Stimulated activated CD4-positive, alpha-beta T cell treated with anti-CD3 and anti-CD28 coated beads, Interleukin-12 subunit alpha, Interleukin-12 subunit beta, amount 100 ng/mL, for 4 hours (primary cell): ENCODE measurements around the gene ENPP5.

Experiments
- DNase-seq: peaks from one replicate; pipeline ENCODE4 v3.0.0-alpha.2; 2020

Gene ENPP5

GRCh38 chr6:46170357-46171289 is at the start of gene ENPP5:
ENPP5 (minus strand) TSS chr6:46170980; CDS start chr6:46168262, 2,718 bp downstream.
- DNase-seq = peak; percentile 43

- DNase-seq = no peak
These were observed 48.9 kb upstream of the ENPP5 start for GRCh38 chr6:46219661-46220060.

- no peak for DNase-seq
These were observed 47.7 kb upstream of the ENPP5 start for GRCh38 chr6:46218457-46218856.

- DNase-seq = no peak
These were observed 46.9 kb upstream of the ENPP5 start for GRCh38 chr6:46217671-46218131.

- no peak for DNase-seq
These were observed 46.1 kb upstream of the ENPP5 start for GRCh38 chr6:46216879-46217278.

- DNase-seq = no peak
These were observed 45.0 kb upstream of the ENPP5 start for GRCh38 chr6:46215777-46216176.

GRCh38 chr6:46215213-46215612 is 44.4 kb upstream of the ENPP5 start:
- DNase-seq = no peak

GRCh38 chr6:46211917-46212316 is 41.1 kb upstream of the ENPP5 start:
- no peak for DNase-seq

- no peak for DNase-seq
These were observed 39.5 kb upstream of the ENPP5 start for GRCh38 chr6:46210294-46210693.

- no peak for DNase-seq
These were observed 37.5 kb upstream of the ENPP5 start for GRCh38 chr6:46208303-46208702.

GRCh38 chr6:46207174-46207573 is 36.4 kb upstream of the ENPP5 start:
- DNase-seq = no peak

- no peak for DNase-seq
These were observed 34.3 kb upstream of the ENPP5 start for GRCh38 chr6:46204880-46205650.

GRCh38 chr6:46203391-46204177 is 32.8 kb upstream of the ENPP5 start:
- DNase-seq = no peak

GRCh38 chr6:46201702-46202101 is 30.9 kb upstream of the ENPP5 start:
- DNase-seq = no peak

GRCh38 chr6:46199387-46199786 is 28.6 kb upstream of the ENPP5 start:
- DNase-seq = no peak

GRCh38 chr6:46191961-46192360 is 21.2 kb upstream of the ENPP5 start:
- no peak for DNase-seq

- no peak for DNase-seq
These were observed 20.1 kb upstream of the ENPP5 start for GRCh38 chr6:46190889-46191288.

GRCh38 chr6:46189726-46190125 is 18.9 kb upstream of the ENPP5 start:
- DNase-seq = no peak

- no peak for DNase-seq
These were observed 15.8 kb upstream of the ENPP5 start for GRCh38 chr6:46186583-46186982.

- no peak for DNase-seq
These were observed 13.3 kb upstream of the ENPP5 start for GRCh38 chr6:46184114-46184513.

- no peak for DNase-seq
These were observed 5.2 kb upstream of the ENPP5 start for GRCh38 chr6:46175976-46176375.

- DNase-seq = no peak
These were observed 4.7 kb upstream of the ENPP5 start for GRCh38 chr6:46175446-46175845.

- no peak for DNase-seq
These were observed 4.1 kb upstream of the ENPP5 start for GRCh38 chr6:46174904-46175303.
